ENCODE data around the gene ARF3. TPM values are rescaled to one million over a fixed set of nuclear protein-coding genes. Genes with fewer than 3 reads are reported as not detected.

Gene ARF3
- total and polyA plus RNA-seq, 9 of the 15 experiments (the other 6 are each of a cell fraction or from before 2014, with no cell fraction given): 5.9 to 170 (median 64.4) TPM

- Histone ChIP-seq H3K36me3 (ENCODE audit: control insufficient read depth, insufficient read depth, low read length) (no peaks in the 10 kb centered on the region), H3K4me2 (ENCODE audit: insufficient read depth, low read length) (no peak overlapping the region), H3K4me3 (no peak overlapping the region), H3K9me1 (ENCODE audit: control insufficient read depth, insufficient read depth, low read length) (no peaks in the 10 kb centered on the region), H3K4me1 (replicated peaks in 1 of 2; ENCODE audit: control insufficient read depth in 2 of 2, insufficient read depth in 2 of 2, low read length in 2 of 2) (peaks cover 4 to 43% of the 10 kb centered on the region in 2 experiments; a peak in 4 of 5 replicates), H2AFZ (ENCODE audit: low read depth, low read length) (no peak overlapping the region), H3K27me3 (ENCODE audit: control insufficient read depth in 2 of 2, insufficient read depth in 2 of 2, low read length in 2 of 2) (0 out of 5 replicates have a peak, but pooled peaks cover 0 to 5% of the 10 kb centered on the region in 2 experiments), H3K27ac (ENCODE audit: extremely low read depth, low read depth, low read length) (no peak overlapping the region), H3K9me3 (replicated peaks; ENCODE audit: control insufficient read depth, insufficient read depth, low read depth, low read length) (no peaks in the 10 kb centered on the region), H3K9ac (ENCODE audit: insufficient read depth in 1 of 2, low read depth in 2 of 2, low read length in 2 of 2) (peak overlapping the region in 1 of 2 experiments; percentile 4; a peak in 1 of 4 replicates), H3K79me2 (ENCODE audit: control insufficient read depth, insufficient read depth, low read length) (peaks cover 8% of the 10 kb centered on the region; the same call in 2 of the 3 replicates), H4K20me1 (replicated peaks; ENCODE audit: control insufficient read depth, insufficient read depth, low read length) (no peaks in the 10 kb centered on the region)
- CTCF ChIA-PET (ENCODE audit: low intra/inter-chr PET ratio): interaction anchor here (0.7 to 2.3 kb wide), 3 partner anchors 17 to 58 kb away, joined by 3 to 11 read pairs (median 5); partner anchors contain the start of gene WNT1
- WGBS (ENCODE audit: insufficient coverage, low coverage, missing lambda C conversion rate): 36% methylated on average over 15 of the region's 32 CpGs
- DNase-seq (ENCODE audit: extremely low read depth in 1 of 4, low spot score in 3 of 4) (no peak), FAIRE-seq (peak; percentile 15), ATAC-seq (no peak)
- no TSS peak for BruUV-seq (replicated peaks)
- intact Hi-C loops (cut with micrococcal nuclease): loop anchor here (1.0 to 10.0 kb wide), 3 partner anchors 58 to 240 kb away; partner anchors contain the start of gene DDX23
- POLR2A ChIA-PET: interaction anchor here (0.9 to 1.1 kb wide), 3 partner anchors 15 to 136 kb away, joined by 3 read pairs; no protein-coding TSS in a partner anchor
- in situ Hi-C loops (cut with MboI): no loop called here
- no peak for TF ChIP-seq STAT5A (IDR thresholded peaks at IDR 0.05; ENCODE audit: borderline replicate concordance, low read length)
- TF ChIP-seq FOXJ3 (CRISPR knock-in tag; IDR thresholded peaks at IDR 0.05): no peak
- no peak for TF ChIP-seq ZKSCAN3 (CRISPR knock-in tag; IDR thresholded peaks at IDR 0.05)
- TF ChIP-seq ZNF354B (CRISPR knock-in tag; IDR thresholded peaks at IDR 0.05): no peak
- no peak for TF ChIP-seq BRCA1 (IDR thresholded peaks at IDR 0.05)
- no peak for TF ChIP-seq BRCA1 (CRISPR knock-in tag; IDR thresholded peaks at IDR 0.05)
- TF ChIP-seq NFXL1 (CRISPR knock-in tag; IDR thresholded peaks at IDR 0.05): no peak
- no peak for TF ChIP-seq RBM25 (IDR thresholded peaks at IDR 0.05; ENCODE audit: low read depth, low read length, severe bottlenecking)
- no peak for TF ChIP-seq MAFG (tag; conservative IDR thresholded peaks at IDR 0.05)
- no peak for TF ChIP-seq FOXP1 (CRISPR knock-in tag; IDR thresholded peaks at IDR 0.05)
- no peak for TF ChIP-seq ZNF175 (CRISPR knock-in tag; IDR thresholded peaks at IDR 0.05; ENCODE audit: low read depth)
- no peak for TF ChIP-seq ZBTB11 (CRISPR knock-in tag; IDR thresholded peaks at IDR 0.05)
- TF ChIP-seq ZNF695 (CRISPR knock-in tag; IDR thresholded peaks at IDR 0.05): no peak
- TF ChIP-seq GATAD2B (IDR thresholded peaks at IDR 0.05; ENCODE audit: borderline replicate concordance): no peak
- no peak for TF ChIP-seq ZNF639 (CRISPR knock-in tag; conservative IDR thresholded peaks at IDR 0.05 in 1 of 2, IDR thresholded peaks at IDR 0.05 in 1 of 2)
- no peak for TF ChIP-seq MLX (CRISPR knock-in tag; conservative IDR thresholded peaks at IDR 0.05)
Measured at GRCh38 chr12:48994224-48995085, 37.2 kb upstream of the ARF3 start.

All from K562 (cell line).